Activated T-cell treated with anti-CD3 and anti-CD28 coated beads for 48 hours (primary cell): Measurements from ENCODE around the gene DUSP11.
"Not testable (repeated sequence)": the region's sequence is repeated elsewhere in the genome, so short reads cannot be mapped to it uniquely, and the experiment has no call there.

ENCODE experiments used
- DNase-seq: peaks from one replicate; pipeline ENCODE4 v3.0.0-alpha.2; 2020; ENCODE audit warnings: low read depth

DUSP11 gene

GRCh38 chr2:73779467-73780236 is at the start of gene DUSP11:
Gene DUSP11, minus strand, starts transcription at chr2:73780103. Its CDS starts 129 bp downstream, at chr2:73779974.
- DNase-seq = peak; percentile 95

- peak; percentile 83 for DNase-seq
These were observed 49.1 kb upstream of the DUSP11 start, which contains the start of gene STAMBP for GRCh38 chr2:73828818-73829570. Gene STAMBP, plus strand, starts transcription at chr2:73828961. Its CDS starts 1,896 bp downstream, at chr2:73830857.

- no peak for DNase-seq
These were observed 48.5 kb upstream of the DUSP11 start for GRCh38 chr2:73828389-73828817.

- DNase-seq = no peak
These were observed 47.9 kb upstream of the DUSP11 start for GRCh38 chr2:73827660-73828388.

DNA sequence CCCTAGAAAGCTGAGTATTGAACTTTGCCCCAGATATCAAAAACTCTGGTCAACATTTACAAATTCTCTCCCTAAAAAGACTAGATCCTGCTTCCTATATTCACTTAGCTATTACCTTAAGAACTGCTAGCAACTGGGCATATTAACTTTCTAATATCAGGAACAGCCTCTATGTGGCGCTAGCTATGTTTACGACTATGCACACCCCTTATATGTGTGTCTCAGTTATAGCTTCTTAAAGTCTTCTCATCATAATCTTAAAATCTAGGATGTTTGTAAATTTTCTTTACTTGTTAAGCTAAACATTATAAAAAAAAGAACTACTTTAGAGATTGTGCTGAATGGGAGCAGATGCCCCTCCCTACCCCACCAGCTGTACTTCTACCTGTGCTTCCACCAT is 47.1 kb upstream of the DUSP11 start:
- no peak for DNase-seq

DNA sequence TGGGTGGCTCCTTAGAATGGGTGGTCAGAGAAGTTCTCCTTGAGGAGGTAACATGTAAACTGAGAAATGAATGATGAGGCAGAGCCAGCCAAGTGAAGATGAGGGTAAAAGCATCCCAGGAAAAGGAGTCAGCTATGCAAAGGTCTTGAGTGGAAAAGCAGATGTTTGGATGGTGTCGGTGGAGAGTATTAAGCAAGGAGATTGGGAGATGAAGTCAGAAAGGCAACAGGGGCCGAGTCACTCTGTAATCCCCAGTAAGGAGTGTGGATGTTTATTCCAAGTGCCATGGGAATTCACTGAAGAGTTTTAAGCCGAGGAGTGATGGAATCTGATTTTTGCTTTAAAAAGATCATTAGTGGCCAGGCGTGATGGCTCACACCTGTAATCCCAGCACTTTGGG is 45.5 kb upstream of the DUSP11 start:
- no peak for DNase-seq

DNA sequence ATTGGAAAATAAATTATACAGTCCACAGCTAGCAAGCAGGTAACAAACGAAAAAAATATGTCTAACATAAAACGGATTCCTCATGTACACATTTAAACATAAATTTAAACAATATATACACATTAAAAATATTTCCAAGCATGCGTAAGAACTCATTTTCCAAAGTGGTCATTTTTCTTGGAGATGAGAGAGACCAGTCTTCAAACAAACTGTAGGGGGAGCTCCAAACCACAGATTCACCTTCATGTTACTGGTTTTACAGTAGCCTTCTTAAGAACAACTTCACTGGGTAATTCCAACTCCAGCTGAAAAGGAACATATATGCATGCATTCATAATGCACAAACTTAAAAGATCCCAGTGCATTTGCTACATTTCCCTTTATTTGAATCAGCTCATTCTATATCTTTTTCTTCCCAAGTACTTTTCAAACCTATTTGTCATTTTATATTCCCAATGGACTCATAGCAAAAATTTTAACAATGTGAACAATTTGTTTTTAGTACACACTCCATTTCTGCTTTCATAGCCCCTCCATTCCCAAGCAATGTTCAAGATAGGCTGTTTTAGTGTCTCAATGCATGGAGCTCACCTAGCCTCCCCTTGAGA is 44.1 kb upstream of the DUSP11 start:
- DNase-seq = no peak

DNA sequence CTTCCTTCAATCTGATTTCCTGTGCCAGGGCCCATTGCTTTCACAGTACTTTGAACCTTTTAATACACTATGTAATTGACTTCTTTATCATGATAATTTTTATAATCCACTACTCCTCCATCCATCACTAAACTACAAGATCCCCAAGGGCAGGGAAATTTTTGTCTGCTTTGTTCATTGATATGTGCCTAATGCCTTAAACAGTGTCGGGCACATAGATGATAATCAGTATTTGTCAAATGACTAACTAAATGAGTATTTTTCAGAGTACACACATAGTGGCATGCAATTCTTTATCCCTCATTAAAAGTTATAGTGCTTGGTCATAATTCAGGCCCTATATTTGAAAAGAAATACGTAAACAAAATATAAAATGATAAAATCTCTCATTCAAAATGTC is 43.5 kb upstream of the DUSP11 start:
- DNase-seq = no peak

- DNase-seq = no peak
These were observed 43.1 kb upstream of the DUSP11 start for GRCh38 chr2:73822991-73823390.

DNA sequence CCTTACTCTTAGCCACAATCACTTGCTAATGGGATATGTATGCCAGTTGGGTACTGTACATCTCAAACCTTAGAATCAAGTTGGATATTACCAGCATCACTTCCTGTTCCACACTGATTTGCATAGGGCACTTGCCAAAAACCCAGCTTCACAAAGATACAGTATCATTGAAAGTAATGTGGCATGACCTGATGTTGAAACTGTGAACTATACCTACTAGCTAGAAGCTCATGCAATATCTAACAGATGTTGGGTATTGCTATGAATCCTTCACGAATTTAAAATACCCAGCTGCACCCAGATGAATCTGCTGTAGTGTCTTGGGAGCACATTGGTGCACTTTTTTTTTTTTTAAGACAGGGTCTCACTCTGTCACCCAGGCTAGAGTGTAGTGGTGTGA is 42.4 kb upstream of the DUSP11 start:
- no peak for DNase-seq

DNA sequence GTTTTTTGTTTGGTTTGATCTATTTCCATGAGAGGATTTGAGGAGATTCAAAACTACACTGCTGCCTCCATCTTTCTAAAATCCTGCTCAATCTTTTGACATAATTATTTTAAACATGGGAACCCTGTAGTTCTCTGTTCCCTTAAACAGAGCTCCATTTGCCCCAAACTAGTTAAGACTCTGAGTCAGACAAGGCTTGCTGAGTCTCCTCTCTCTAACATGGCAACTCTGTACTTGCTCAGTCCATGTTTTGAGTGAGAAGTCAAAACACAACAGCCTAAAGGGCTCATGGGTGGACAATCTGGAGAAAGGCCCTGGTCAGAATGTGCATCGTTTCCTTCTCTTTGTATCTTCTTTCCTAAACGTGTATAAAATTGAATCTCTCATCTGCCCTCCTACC is 41.8 kb upstream of the DUSP11 start:
- no peak for DNase-seq

GRCh38 chr2:73821227-73821626 is 41.3 kb upstream of the DUSP11 start:
- DNase-seq = peak; percentile 15

DNA sequence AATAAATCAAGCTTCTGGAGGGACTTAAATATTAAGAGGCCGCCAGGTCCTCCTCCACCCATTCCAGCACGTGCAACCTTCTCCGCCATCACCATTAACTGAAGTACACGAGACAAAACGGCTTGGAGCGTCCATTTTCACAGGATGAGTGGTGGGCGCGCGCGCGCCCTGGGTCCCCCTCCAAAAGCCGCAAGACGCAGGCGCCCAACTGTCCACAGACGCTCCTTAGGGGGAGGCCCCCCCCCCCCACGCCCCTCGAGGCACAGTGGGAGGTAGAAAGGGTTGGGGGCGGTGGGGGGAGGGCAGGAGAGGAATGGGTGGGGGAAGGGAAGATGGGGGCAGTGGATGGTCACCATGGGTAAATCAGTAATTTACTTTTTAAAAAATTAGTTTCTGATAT is 38.4 kb upstream of the DUSP11 start:
- no peak for DNase-seq

DNA sequence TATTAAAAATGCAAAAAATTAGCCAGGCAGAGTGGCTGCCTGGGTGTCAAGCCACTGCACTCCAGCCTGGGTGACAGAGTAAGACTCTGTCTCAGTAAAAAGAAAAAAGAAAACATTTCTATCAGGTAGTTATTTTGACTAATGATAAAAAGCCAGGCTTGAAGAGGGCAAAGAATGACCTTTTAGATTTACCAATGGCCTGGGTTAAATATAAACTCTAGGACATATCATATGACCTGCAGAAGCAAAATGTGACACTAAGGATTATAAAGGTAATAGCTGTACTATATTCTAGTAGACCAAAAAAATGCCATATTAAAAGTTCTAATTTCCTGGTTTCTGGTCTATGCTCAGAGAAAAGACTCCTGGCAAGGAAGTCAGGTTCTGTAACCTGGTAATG is 32.7 kb upstream of the DUSP11 start:
- DNase-seq = no peak

- DNase-seq = no peak
These were observed 32.0 kb upstream of the DUSP11 start for GRCh38 chr2:73811878-73812277.

GRCh38 chr2:73783883-73784282 is 4.0 kb upstream of the DUSP11 start, which contains the start of gene C2orf78:
Gene C2orf78, plus strand, starts transcription at chr2:73784183. Its CDS starts 127 bp downstream, at chr2:73784310.
- DNase-seq = not testable (repeated sequence)

- not testable (repeated sequence) for DNase-seq
These were observed 3.5 kb upstream of the DUSP11 start for GRCh38 chr2:73783402-73783801.

- DNase-seq = no peak
These were observed 307 bp upstream of the DUSP11 start for GRCh38 chr2:73780237-73780582.

DNA sequence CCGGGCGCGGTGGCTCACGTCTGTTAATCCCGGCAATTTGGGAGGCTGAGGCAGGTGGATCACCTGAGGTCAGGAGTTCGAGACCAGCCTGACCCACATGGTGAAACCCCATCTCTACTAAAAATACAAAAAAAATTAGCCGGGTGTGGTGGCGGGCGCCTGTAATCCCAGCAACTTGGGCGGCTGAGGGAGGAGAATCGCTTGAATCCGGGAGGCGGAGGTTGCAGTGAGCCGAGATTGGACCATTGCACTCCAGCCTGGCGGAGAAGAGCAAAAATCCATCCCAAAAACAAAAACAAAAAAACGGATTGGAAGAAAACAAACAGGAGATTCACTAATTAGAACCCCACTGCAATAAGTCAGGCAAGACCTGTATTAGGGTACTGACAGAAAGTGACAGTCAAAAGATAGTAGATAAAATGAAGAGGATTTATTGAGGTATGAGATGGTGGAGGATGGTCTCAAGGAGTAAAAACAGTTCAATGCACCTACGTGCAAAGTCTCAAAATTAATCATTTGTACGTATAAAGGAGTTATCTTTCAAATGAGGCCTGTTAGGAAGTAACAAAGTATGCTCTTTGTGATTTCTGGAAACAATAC is 936 bp downstream of the DUSP11 start:
- not testable (repeated sequence) for DNase-seq

GRCh38 chr2:73776869-73777519 is 2.9 kb downstream of the DUSP11 start:
- DNase-seq = no peak

DNA sequence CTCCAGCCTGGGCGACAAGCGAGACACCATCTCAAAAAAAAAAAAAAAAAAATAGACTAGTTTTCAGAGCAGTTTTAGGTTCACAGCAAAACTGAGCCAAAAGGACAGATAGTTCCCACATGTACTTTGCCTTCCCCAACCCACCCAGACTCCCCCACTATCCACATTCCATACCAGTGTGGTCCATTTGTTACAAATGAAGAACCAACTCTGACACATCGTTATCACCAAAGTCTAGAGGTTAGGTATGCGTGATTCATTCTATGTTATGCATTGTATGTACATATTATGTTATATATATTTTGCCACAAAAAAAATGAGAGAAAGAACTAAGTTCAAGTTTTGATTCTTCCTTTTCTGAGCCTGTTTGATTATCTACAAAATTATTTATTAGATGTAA is 3.5 kb downstream of the DUSP11 start:
- no peak for DNase-seq
